ENCODE data around the gene DNAJC18. TPM values are rescaled to one million over a fixed set of nuclear protein-coding genes. Genes with fewer than 3 reads are reported as not detected.

The DNAJC18 gene
- total RNA-seq, 2 experiments from 2014 or later: 18.1 to 18.8 TPM

GRCh38 chr5:139397921-139398320 is 41.4 kb downstream of the DNAJC18 start:
- no peak overlapping the region for H3K27ac Mint-ChIP-seq
- intact Hi-C loops (cut with micrococcal nuclease): no loop called here
- no peaks in the 10 kb centered on the region for H3K27me3 Mint-ChIP-seq (ENCODE audit: low read depth)
- H3K4me3 Mint-ChIP-seq: no peak overlapping the region
- CTCF ChIA-PET: no interaction called here
- peaks cover 24% of the 10 kb centered on the region for H3K4me1 Mint-ChIP-seq (ENCODE audit: low read depth)
- DNase-seq: no peak
- peaks cover 1% of the 10 kb centered on the region for H3K36me3 Mint-ChIP-seq (ENCODE audit: low read depth)
- no peaks in the 10 kb centered on the region for H3K9me3 Mint-ChIP-seq

GRCh38 chr5:139396691-139397090 is 42.6 kb downstream of the DNAJC18 start:
- no peak overlapping the region for H3K27ac Mint-ChIP-seq
- no peaks in the 10 kb centered on the region for H3K27me3 Mint-ChIP-seq (ENCODE audit: low read depth)
- H3K4me3 Mint-ChIP-seq: no peak overlapping the region
- no peak for DNase-seq
- CTCF ChIA-PET: interaction anchor here (0.6 kb wide), 2 partner anchors 48 to 572 kb away, joined by 3 to 5 read pairs; no protein-coding TSS in a partner anchor
- peaks cover 1% of the 10 kb centered on the region for H3K36me3 Mint-ChIP-seq (ENCODE audit: low read depth)
- H3K9me3 Mint-ChIP-seq: no peaks in the 10 kb centered on the region
- peaks cover 22% of the 10 kb centered on the region for H3K4me1 Mint-ChIP-seq (ENCODE audit: low read depth)
- intact Hi-C loops (cut with micrococcal nuclease): no loop called here

GRCh38 chr5:139395844-139396640 is 43.3 kb downstream of the DNAJC18 start:
- H3K27me3 Mint-ChIP-seq (ENCODE audit: low read depth): no peaks in the 10 kb centered on the region
- no peak overlapping the region for H3K4me3 Mint-ChIP-seq
- H3K4me1 Mint-ChIP-seq (ENCODE audit: low read depth): peaks cover 27% of the 10 kb centered on the region
- peaks cover 1% of the 10 kb centered on the region for H3K36me3 Mint-ChIP-seq (ENCODE audit: low read depth)
- H3K9me3 Mint-ChIP-seq: no peaks in the 10 kb centered on the region
- no peak for DNase-seq
- intact Hi-C loops (cut with micrococcal nuclease): no loop called here
- no peak overlapping the region for H3K27ac Mint-ChIP-seq
- CTCF ChIA-PET: interaction anchor here (0.6 to 1.6 kb wide), 6 partner anchors 8 to 571 kb away, joined by 3 to 5 read pairs (median 4); partner anchors contain the start of gene SPATA24

- no peak for DNase-seq
- no peak within 1 kb of the TSS for H3K27ac Mint-ChIP-seq
- H3K9me3 Mint-ChIP-seq: no peaks in the 10 kb centered on the region
- H3K27me3 Mint-ChIP-seq (ENCODE audit: low read depth): no peaks in the 10 kb centered on the region
- intact Hi-C loops (cut with micrococcal nuclease): loop anchor here (1.0 kb wide), 1 partner anchor 24 kb away; no protein-coding TSS in a partner anchor
- peaks cover 1% of the 10 kb centered on the region for H3K36me3 Mint-ChIP-seq (ENCODE audit: low read depth)
- peaks cover 36% of the 10 kb centered on the region for H3K4me1 Mint-ChIP-seq (ENCODE audit: low read depth)
- H3K4me3 Mint-ChIP-seq: peak within 1 kb of the TSS; percentile 89
- CTCF ChIA-PET: interaction anchor here (0.7 to 1.6 kb wide), 6 partner anchors 9 to 370 kb away, joined by 3 to 5 read pairs (median 3); partner anchors contain the start of gene SPATA24
Measured at GRCh38 chr5:139394654-139395566, 44.4 kb downstream of the DNAJC18 start, which contains the start of gene PROB1. TSS of gene PROB1 (minus strand) at chr5:139395104. CDS start at chr5:139395081, 23 bp downstream.

GRCh38 chr5:139394123-139394653 is 45.1 kb downstream of the DNAJC18 start:
- intact Hi-C loops (cut with micrococcal nuclease): loop anchor here (1.0 kb wide), 1 partner anchor 25 kb away; no protein-coding TSS in a partner anchor
- Mint-ChIP-seq H3K27ac (no peak overlapping the region), H3K4me3 (peak overlapping the region; percentile 89), H3K4me1 (ENCODE audit: low read depth) (peaks cover 37% of the 10 kb centered on the region), H3K27me3 (ENCODE audit: low read depth) (no peaks in the 10 kb centered on the region), H3K9me3 (no peaks in the 10 kb centered on the region), H3K36me3 (ENCODE audit: low read depth) (peaks cover 1% of the 10 kb centered on the region)
- DNase-seq: peak; percentile 55
- CTCF ChIA-PET: interaction anchor here (0.7 to 1.6 kb wide), 3 partner anchors 16 to 371 kb away, joined by 3 to 5 read pairs (median 3); no protein-coding TSS in a partner anchor

GRCh38 chr5:139393497-139394122 is 45.7 kb downstream of the DNAJC18 start:
- Mint-ChIP-seq H3K27ac (peak overlapping the region; percentile 78), H3K4me1 (ENCODE audit: low read depth) (peaks cover 39% of the 10 kb centered on the region), H3K27me3 (ENCODE audit: low read depth) (no peaks in the 10 kb centered on the region), H3K4me3 (peak overlapping the region; percentile 89), H3K36me3 (ENCODE audit: low read depth) (peaks cover 1% of the 10 kb centered on the region), H3K9me3 (no peaks in the 10 kb centered on the region)
- CTCF ChIA-PET: interaction anchor here (1.0 to 3.0 kb wide), 4 partner anchors 8 to 21 kb away, joined by 3 to 10 read pairs (median 4); partner anchors contain the start of gene SPATA24
- intact Hi-C loops (cut with micrococcal nuclease): loop anchor here (1.0 to 2.0 kb wide), 4 partner anchors 26 to 195 kb away; partner anchors contain the start of genes PAIP2 and SIL1
- DNase-seq: no peak

GRCh38 chr5:139392678-139393496 is 46.4 kb downstream of the DNAJC18 start:
- peaks cover 1% of the 10 kb centered on the region for H3K36me3 Mint-ChIP-seq (ENCODE audit: low read depth)
- peaks cover 39% of the 10 kb centered on the region for H3K4me1 Mint-ChIP-seq (ENCODE audit: low read depth)
- H3K27me3 Mint-ChIP-seq (ENCODE audit: low read depth): no peaks in the 10 kb centered on the region
- peak overlapping the region; percentile 78 for H3K27ac Mint-ChIP-seq
- intact Hi-C loops (cut with micrococcal nuclease): loop anchor here (1.0 to 2.0 kb wide), 5 partner anchors 11 to 194 kb away; partner anchors contain the start of genes PAIP2, SIL1 and SPATA24
- peak overlapping the region; percentile 89 for H3K4me3 Mint-ChIP-seq
- CTCF ChIA-PET: interaction anchor here (0.7 to 3.0 kb wide), 5 partner anchors 9 to 116 kb away, joined by 3 to 10 read pairs (median 3); partner anchors contain the start of gene SPATA24
- peak; percentile 86 for DNase-seq
- no peaks in the 10 kb centered on the region for H3K9me3 Mint-ChIP-seq

- no peaks in the 10 kb centered on the region for H3K27me3 Mint-ChIP-seq (ENCODE audit: low read depth)
- intact Hi-C loops (cut with micrococcal nuclease): loop anchor here (1.0 to 2.0 kb wide), 4 partner anchors 12 to 194 kb away; partner anchors contain the start of genes SIL1 and SPATA24
- peaks cover 39% of the 10 kb centered on the region for H3K4me1 Mint-ChIP-seq (ENCODE audit: low read depth)
- H3K4me3 Mint-ChIP-seq: peak overlapping the region; percentile 89
- H3K27ac Mint-ChIP-seq: no peak overlapping the region
- H3K9me3 Mint-ChIP-seq: no peaks in the 10 kb centered on the region
- CTCF ChIA-PET: interaction anchor here (0.7 to 3.0 kb wide), 4 partner anchors 9 to 116 kb away, joined by 3 to 10 read pairs (median 4); partner anchors contain the start of gene SPATA24
- peaks cover 1% of the 10 kb centered on the region for H3K36me3 Mint-ChIP-seq (ENCODE audit: low read depth)
- no peak for DNase-seq
Measured at GRCh38 chr5:139392324-139392677, 47.0 kb downstream of the DNAJC18 start.

GRCh38 chr5:139391570-139392323 is 47.6 kb downstream of the DNAJC18 start:
- peak overlapping the region; percentile 83 for H3K4me3 Mint-ChIP-seq
- intact Hi-C loops (cut with micrococcal nuclease): loop anchor here (1.0 to 2.0 kb wide), 5 partner anchors 13 to 193 kb away; partner anchors contain the start of genes MATR3, SIL1 and SPATA24
- H3K27ac Mint-ChIP-seq: peak overlapping the region; percentile 82
- no peaks in the 10 kb centered on the region for H3K9me3 Mint-ChIP-seq
- peaks cover 36% of the 10 kb centered on the region for H3K4me1 Mint-ChIP-seq (ENCODE audit: low read depth)
- CTCF ChIA-PET: interaction anchor here (0.7 to 3.0 kb wide), 6 partner anchors 11 to 121 kb away, joined by 3 to 10 read pairs (median 4); partner anchors contain the start of gene SPATA24
- no peaks in the 10 kb centered on the region for H3K27me3 Mint-ChIP-seq (ENCODE audit: low read depth)
- peak; percentile 52 for DNase-seq
- peaks cover 1% of the 10 kb centered on the region for H3K36me3 Mint-ChIP-seq (ENCODE audit: low read depth)

Data from activated naive CD4-positive, alpha-beta T cell treated with anti-CD3 and anti-CD28 coated beads for 36 hours (primary cell).